Body of pancreas (tissue), 4 donors: ENCODE results near the gene PLEKHF1.

Experiments
- POLR2A ChIP-seq, 3 donors: fragments of 450-650 bp; IDR thresholded peaks; one replicate each; pipeline ENCODE4 v1.6.1; 2016; ENCODE audit warnings: antibody characterized with exemption in 3 of 3, mild to moderate bottlenecking in 2 of 3
- TF ChIP-seq, protein P1 (sequence below), 7 experiments: fragments of 450-650 bp in 4 of 7; fragments of 200-600 bp in 3 of 7; sonication (generic) in 3 of 7; IDR thresholded peaks; one replicate each; pipeline ENCODE4 v1.5.1; 2016 to 2019; ENCODE audit warnings: antibody characterized with exemption in 7 of 7

DNA sequence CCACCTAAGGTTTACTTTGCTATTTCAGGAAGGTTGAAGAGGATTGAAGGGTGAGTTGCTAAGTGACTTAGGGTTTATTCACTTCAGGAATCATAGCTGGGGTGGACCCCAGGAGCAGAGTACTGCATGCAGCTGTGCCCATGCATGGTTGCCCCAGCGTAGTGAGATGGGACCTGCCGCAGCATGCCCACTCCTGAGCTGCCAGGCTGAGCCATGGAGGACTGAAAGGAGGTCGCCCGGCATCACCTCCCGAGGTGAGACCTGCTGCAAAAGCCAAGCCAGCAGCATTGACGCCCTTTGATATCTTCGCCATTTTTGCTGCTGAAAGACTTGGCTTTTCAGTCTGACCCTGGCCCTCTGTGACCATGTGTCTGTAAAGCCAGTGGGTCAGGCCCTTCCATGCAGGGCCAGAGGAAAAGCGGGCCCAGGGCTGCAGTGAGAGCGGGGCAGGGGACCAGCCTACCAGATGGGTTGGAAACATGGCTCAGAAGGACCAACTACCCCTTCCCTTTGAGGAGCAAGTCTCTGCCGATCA is 49.3 kb upstream of the PLEKHF1 start:
- TF ChIP-seq, protein P1, sequence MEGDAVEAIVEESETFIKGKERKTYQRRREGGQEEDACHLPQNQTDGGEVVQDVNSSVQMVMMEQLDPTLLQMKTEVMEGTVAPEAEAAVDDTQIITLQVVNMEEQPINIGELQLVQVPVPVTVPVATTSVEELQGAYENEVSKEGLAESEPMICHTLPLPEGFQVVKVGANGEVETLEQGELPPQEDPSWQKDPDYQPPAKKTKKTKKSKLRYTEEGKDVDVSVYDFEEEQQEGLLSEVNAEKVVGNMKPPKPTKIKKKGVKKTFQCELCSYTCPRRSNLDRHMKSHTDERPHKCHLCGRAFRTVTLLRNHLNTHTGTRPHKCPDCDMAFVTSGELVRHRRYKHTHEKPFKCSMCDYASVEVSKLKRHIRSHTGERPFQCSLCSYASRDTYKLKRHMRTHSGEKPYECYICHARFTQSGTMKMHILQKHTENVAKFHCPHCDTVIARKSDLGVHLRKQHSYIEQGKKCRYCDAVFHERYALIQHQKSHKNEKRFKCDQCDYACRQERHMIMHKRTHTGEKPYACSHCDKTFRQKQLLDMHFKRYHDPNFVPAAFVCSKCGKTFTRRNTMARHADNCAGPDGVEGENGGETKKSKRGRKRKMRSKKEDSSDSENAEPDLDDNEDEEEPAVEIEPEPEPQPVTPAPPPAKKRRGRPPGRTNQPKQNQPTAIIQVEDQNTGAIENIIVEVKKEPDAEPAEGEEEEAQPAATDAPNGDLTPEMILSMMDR (IDR thresholded peaks at IDR 0.05): no peak
- TF ChIP-seq POLR2A (IDR thresholded peaks at IDR 0.05): no peak
